ENCODE results near the gene ARL8B. TPM values are rescaled to one million over a fixed set of nuclear protein-coding genes. Genes with fewer than 3 reads are reported as not detected.

Gene ARL8B
- total and polyA plus RNA-seq, 9 of the 15 experiments (the other 6 are each of a cell fraction or from before 2014, with no cell fraction given) = 28.5 to 99.4 (median 77.2) TPM

- POLR2A ChIA-PET = interaction anchor here (0.7 to 0.9 kb wide), 2 partner anchors 11 to 12 kb away, joined by 3 read pairs; no protein-coding TSS in a partner anchor
- FAIRE-seq = no peak
- Histone ChIP-seq H3K4me1 (replicated peaks in 1 of 2; ENCODE audit: control insufficient read depth in 2 of 2, insufficient read depth in 2 of 2, low read length in 2 of 2) (0 out of 5 replicates have a peak, but pooled peaks cover 0 to 7% of the 10 kb centered on the region in 2 experiments), H3K9me3 (replicated peaks; ENCODE audit: control insufficient read depth, insufficient read depth, low read depth, low read length) (no peaks in the 10 kb centered on the region), H3K79me2 (ENCODE audit: control insufficient read depth, insufficient read depth, low read length) (peaks cover 95% of the 10 kb centered on the region), H3K27ac (ENCODE audit: extremely low read depth, low read depth, low read length) (no peak overlapping the region), H3K9ac (ENCODE audit: insufficient read depth in 1 of 2, low read depth in 2 of 2, low read length in 2 of 2) (no peak overlapping the region), H3K4me2 (ENCODE audit: insufficient read depth, low read length) (no peak overlapping the region), H4K20me1 (replicated peaks; ENCODE audit: control insufficient read depth, insufficient read depth, low read length) (peaks cover 26% of the 10 kb centered on the region), H2AFZ (ENCODE audit: low read depth, low read length) (no peak overlapping the region), H3K9me1 (ENCODE audit: control insufficient read depth, insufficient read depth, low read length) (no peaks in the 10 kb centered on the region), H3K4me3 (no peak overlapping the region), H3K36me3 (ENCODE audit: control insufficient read depth, insufficient read depth, low read length) (peaks cover 5% of the 10 kb centered on the region; the same call in 2 of the 3 replicates), H3K27me3 (ENCODE audit: control insufficient read depth in 2 of 2, insufficient read depth in 2 of 2, low read length in 2 of 2) (no peaks in the 10 kb centered on the region)
- intact Hi-C loops (cut with micrococcal nuclease) (loop anchor here (2.0 to 10.0 kb wide), 2 partner anchors 58 to 288 kb away; no protein-coding TSS in a partner anchor), in situ Hi-C loops (cut with MboI) (no loop called here)
- no peak for DNase-seq (ENCODE audit: extremely low read depth in 1 of 4, low spot score in 3 of 4)
- 0 out of 2 replicates have a peak, but pooled peaks have one; percentile 32 for TF ChIP-seq DEAF1 (CRISPR knock-in tag; IDR thresholded peaks at IDR 0.05)
- no peak for TF ChIP-seq SIX5 (IDR thresholded peaks at IDR 0.05; ENCODE audit: borderline replicate concordance in 1 of 2, insufficient read depth in 1 of 2, low read depth in 1 of 2, low read length in 2 of 2)
- no peak for TF ChIP-seq REST (IDR thresholded peaks at IDR 0.05; ENCODE audit: borderline replicate concordance)
- TF ChIP-seq REST (CRISPR knock-in tag; IDR thresholded peaks at IDR 0.05; ENCODE audit: low read depth) = no peak
- TF ChIP-seq NCOA2 (IDR thresholded peaks at IDR 0.05; ENCODE audit: partially characterized antibody in 2 of 2) = no peak
- no peak for TF ChIP-seq HEY1 (CRISPR knock-in tag; IDR thresholded peaks at IDR 0.05; ENCODE audit: borderline replicate concordance)
- WGBS (ENCODE audit: insufficient coverage, low coverage, missing lambda C conversion rate) = 80% methylated on average over 2 of the region's 2 CpGs
- ATAC-seq = no peak; the same call in 2 of the 3 replicates
- no TSS peak for BruUV-seq (replicated peaks)
- CTCF ChIA-PET (ENCODE audit: low intra/inter-chr PET ratio) = no interaction called here
Measured at GRCh38 chr3:5136919-5137429, 14.9 kb downstream of the ARL8B start.

Data from K562 (cell line).